Measurements from ENCODE around the gene PTGES2.

PTGES2 gene

DNA sequence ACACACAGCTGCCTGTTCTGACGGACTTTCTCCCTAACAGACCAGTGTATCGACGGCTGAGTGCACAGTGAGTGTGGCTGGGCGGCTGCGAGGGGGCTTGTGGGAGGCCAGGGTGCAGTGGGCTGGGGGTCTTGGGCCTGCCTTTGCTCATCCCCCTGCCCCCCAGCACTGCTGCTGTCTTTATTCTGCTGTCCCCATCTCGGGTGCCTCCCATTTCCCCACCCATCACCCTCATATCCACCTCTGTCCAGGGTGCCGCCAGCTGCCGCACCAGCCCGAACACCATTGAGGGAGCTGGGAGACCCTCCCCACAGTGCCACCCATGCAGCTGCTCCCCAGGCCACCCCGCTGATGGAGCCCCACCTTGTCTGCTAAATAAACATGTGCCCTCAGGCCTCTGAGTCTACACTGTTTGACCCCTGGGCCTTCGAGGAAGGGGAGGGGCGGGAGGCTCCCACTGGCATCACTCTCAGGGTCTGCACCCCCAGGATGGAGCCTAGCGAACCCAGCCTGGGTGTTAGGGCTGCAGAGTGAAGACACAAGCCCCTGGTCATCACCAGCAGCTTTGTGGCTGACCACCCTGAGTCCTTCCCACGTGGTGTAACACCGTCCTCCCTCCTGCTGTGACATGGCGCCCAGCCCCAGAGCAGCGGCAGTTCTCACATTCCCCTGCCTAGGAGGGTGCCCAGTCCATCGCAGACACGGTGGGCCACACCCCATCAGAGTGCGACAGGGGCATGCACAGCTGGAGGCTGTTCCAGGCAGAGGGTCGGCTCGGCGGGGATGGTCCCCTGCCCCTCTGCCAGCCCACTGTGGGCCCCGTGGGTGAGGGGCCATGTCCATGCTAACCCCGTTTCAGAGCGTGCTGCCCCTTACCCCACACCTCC lies 25.8 kb upstream of the PTGES2 start:
- no peak for DNase-seq

DNA sequence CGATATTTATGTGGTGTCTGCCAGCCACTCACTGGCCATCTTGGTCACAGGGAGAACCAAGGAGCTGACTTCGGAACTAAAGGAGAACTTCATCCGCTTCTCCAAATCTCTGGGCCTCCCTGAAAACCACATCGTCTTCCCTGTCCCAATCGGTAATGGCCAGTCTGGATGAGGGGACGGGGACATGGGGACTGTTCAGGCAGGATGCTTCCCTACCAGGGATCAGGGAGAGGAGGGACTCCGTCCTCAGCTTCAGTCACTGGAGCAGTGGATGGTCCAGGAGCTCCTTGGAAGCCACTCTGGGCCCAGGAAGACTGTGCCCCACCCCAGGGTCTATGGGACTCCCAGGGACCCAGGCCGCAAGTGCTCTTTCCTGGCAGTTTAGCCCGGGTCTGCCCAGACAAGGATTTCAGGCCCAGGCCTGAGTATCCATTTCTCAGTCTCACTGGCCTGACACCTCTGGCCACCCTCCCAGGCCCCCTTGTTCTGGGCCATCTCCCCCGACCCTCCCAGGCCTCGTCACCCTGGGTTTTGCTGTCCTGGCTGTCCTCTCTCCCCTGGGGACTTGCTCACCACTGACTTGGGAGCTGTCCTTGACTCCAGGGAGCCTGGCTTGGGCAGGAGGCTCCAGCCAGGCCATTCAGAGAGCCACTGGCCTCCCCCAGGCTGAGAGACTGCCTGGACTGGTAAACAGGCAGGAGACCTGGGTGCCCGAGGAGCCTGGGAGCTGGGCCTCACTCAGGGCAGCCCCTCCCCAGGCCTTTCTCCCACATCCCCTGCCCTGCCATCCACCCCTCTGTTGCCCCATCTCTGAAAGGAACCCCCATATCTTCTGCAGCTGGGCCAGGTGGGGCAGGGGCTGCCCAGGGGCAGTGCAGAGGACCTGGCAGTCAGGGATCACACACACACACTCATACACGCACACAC lies 24.9 kb upstream of the PTGES2 start:
- no peak for DNase-seq

DNA sequence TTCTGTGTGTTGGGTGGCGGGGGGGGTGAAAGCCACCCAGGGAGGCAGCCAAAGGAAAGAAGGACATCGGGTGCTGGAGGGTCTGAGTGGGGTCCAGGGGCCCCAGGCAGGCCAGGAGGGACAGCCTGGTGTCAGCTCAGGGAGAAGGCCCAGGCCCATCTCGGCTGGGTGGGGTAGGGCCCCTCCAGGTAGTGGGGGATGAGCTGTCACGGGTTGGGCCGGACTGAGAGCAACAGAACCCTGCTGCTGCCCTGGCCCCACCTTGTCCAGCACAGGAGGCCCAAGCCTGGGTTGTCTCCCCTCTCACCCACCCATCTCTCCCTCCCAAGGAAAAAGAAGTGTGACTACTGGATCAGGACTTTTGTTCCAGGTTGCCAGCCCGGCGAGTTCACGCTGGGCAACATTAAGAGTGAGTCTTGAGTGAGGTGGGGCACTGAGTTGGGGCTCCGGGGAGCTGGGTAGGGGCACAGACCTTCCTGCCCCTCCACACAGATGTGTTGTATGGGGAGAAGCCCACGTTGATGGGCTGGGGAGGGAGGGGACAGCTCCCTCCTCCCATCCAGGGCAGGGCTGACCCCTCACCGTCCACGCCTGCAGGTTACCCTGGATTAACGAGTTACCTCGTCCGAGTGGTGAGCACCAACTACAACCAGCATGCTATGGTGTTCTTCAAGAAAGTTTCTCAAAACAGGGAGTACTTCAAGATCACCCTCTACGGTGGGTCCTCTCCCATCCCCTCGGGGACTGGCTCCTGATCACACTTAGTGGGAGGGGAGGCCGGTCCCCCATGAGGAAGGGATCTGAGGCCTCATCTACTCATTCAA lies 24.0 kb upstream of the PTGES2 start:
- no peak for DNase-seq

DNA sequence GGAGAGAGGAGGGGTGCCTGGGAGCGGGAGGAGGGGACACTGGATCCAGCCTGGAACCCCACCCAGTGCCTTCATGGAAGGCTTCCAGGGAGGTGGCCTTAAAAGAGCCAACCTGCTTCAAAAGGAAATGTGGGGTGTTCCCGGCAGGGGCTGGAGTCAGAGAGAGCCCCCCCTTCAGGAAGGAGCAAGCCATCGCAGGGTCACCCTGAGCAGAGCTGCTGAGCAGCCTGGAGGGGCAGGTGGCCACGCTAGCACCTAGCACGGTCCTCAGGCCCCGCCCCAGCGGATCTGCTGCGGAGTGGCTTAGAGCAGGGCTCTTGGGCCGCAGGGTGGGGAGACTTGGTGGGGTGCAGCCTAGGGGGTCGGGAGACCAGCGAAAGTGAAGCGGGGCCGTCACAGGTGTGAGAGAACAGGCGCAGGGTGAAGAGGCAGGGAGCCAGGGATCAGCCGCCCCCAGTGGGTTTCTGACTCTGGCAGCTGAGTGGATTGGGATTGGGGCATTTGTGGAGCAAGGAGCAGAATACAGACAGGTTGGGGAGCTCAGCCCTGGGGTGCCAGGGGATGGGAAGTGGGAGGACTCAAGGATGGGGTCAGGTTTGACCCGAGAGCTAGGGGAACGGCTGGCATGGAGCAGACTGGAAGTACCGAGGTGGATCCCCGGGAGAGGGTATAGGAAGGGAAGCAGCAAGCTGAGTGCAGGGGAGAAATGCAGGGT lies 23.2 kb upstream of the PTGES2 start:
- no peak for DNase-seq

DNA sequence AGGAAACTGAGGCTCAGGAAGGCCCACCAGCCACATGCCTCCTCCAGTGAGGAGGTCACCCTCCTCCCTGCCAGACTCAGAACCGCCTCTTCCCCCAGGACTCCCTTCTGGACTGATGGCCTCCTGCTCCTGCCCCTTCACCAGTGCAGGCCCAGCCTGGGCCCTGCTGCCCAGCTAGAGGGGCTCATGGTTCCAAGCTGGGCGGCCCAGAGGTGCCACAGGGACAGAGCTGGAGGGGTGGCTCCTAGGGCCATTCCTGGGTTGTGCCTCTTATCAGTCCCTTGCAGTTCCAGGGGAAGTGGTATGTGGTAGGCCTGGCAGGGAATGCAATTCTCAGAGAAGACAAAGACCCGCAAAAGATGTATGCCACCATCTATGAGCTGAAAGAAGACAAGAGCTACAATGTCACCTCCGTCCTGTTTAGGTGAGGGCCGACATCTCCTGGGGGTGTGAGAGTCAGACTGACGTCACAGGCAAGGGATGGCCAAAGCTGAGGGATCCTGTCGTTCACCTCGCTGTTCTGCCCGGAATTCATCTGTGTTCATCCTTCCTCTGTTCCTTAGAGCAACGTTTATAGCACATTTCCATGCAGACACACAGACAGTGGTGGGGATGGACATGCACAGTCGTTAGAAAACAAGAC lies 22.5 kb upstream of the PTGES2 start:
- no peak for DNase-seq

DNA sequence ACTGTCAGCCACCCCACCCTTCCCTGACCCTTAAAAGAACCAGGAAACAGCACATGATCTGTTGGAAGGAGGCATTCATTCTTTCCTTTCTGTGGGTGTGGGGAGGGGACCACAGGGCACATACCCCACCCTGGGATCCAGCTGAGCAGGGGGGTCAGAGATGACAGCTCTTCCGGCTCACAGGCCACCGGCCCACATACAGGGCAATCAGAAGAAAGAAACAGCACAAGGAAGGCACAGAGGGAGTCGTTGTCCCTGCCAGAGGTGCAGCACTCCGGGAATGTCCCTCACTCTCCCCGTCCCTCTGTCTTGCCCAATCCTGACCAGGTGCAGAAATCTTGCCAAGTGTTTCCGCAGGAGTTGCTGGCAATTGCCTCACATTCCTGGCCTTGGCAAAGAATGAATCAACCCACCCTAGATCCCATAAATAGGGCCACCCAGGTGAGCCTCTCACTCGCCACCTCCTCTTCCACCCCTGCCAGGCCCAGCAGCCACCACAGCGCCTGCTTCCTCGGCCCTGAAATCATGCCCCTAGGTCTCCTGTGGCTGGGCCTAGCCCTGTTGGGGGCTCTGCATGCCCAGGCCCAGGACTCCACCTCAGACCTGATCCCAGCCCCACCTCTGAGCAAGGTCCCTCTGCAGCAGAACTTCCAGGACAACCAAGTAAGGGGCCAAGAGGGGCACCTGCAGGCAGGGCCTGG lies 21.6 kb upstream of the PTGES2 start, which contains the start of gene LCN2:
Gene LCN2, plus strand, starts transcription at position 453 of the 701 bp plus-strand sequence. Its CDS starts 73 bp downstream, at position 526.
- DNase-seq: no peak

DNA sequence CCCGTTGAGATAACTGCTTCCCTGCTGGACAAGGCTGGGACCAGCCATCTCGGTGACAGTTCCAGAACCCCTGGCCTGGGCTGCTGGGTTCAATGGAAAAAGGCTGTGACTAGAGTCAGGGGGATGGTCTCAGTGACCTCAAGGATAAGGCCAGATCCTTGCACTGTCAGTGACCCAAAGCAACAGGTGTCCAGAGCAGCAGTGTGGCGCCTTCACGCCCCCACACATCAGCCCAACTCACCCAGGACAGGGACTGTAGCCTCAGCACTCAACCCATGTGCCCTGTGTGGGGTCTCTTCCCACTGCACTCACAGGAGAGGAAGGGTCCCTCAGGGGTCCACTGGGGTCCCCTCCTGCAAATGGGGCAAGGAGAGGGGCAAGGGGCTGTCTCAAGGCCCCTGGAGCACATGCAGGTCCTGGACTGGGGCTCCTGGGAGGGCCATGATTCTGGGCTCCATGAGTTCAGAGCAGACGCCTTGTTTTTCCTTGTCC lies 21.0 kb upstream of the PTGES2 start:
- DNase-seq: no peak

DNA sequence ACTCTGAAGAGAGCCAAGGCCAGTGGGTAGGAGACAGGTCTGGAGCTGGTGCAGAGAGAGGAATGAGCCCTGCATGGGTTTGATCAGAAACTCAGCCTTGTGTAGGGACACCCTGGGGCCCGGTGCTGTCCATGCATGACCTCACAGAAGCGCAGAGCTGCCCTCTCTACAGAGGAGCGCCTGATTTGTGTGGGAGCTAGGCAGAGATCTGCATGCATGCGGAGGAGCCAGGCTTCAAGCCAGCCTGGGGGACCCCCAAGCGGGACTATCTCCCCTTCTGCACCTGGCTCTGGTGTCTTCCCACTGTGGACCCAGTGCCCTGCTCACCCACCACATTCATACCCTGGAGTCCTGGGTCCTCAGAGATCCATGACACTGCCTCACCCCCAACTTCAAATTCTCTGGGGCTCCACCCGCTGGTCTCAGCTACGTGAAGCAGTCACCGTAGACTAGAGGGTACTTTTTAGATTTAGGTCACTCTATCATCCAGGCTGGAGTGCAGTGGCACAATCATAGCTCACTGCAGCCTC lies 19.1 kb upstream of the PTGES2 start:
- DNase-seq: no peak

DNA sequence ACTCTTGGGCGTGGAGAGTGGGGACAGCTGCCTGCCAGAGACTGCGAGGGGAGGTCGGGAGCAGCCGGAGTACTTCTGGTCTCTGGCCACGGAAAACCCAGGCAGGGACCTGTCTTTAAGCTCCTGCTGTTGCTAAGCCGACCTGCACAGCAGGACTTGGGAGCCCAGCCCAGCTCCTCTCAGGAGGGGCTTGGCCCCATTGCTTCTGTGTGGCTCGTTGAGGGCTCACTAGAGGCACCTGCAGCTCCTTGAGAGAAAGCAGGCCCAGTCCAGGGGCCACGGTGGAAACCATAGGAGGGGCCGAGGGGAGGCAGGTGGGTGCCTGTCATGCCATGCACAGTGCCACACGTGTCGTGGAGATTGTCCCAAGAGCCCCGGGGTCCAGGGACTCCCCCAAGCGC lies 18.4 kb upstream of the PTGES2 start:
- DNase-seq: no peak

DNA sequence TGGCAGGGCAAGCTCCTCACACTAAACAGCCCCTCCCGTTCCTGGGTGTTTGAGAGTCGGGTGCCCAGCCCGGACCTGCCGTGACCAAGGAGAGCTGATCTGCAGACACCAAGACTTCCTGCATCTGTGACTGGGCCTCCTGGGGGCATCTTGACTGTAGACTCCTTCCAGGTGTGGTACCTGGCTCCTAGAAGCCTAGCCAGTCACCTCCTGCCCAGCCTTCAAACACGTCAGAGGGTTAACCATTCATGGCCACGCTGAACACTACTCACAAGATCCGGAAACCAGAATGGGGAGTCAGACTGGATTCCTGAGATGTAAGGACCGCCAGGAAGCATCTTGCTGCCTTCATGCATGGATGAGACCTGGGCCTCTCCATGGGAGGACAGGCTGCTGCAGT lies 18.0 kb upstream of the PTGES2 start:
- no peak for DNase-seq

DNA sequence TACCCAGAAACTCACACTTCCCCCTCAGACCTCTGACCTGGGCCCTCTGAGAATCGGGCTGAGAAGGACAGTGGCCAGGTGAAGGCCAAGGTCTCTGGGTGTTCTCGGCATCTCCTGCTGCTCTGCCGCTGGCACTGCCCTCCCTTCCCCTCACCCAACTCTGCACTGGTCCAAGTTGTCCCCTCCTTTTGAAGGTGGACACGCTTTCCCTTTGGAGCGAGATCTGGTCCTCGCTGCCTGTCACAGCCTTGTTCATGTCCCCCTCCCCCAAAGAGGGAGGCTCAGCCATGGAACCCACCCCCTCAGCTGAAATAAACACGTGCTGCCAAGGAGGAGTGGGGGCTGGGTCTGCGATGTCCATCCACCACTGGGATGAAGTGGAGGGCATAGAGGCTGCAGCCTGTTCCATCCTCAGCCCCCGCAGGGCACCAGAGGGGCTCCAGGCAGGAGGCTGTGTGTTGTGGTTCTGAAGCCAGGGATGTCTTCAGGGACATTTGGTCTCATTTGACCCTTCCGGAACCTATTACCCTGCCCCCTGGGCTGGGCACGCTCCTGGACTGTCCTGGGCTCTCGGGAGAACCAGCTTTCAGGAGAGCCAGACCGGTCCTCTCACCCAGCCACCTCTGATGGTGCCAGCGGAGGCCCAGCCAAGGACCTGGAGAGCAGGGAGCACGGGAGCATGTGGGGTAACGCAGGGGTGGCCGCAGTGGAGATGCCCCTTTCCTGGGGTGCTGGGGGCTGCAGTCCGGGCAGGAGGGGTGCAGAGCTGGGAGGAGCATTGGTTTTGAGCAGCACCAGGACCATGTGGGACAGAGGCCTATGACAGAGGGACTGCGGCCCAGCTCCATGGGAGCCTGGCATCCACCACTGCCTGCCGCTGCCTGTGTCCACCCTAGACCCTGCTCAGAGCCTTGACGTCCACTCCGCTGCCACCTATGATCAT lies 17.0 kb upstream of the PTGES2 start:
- no peak for DNase-seq

DNA sequence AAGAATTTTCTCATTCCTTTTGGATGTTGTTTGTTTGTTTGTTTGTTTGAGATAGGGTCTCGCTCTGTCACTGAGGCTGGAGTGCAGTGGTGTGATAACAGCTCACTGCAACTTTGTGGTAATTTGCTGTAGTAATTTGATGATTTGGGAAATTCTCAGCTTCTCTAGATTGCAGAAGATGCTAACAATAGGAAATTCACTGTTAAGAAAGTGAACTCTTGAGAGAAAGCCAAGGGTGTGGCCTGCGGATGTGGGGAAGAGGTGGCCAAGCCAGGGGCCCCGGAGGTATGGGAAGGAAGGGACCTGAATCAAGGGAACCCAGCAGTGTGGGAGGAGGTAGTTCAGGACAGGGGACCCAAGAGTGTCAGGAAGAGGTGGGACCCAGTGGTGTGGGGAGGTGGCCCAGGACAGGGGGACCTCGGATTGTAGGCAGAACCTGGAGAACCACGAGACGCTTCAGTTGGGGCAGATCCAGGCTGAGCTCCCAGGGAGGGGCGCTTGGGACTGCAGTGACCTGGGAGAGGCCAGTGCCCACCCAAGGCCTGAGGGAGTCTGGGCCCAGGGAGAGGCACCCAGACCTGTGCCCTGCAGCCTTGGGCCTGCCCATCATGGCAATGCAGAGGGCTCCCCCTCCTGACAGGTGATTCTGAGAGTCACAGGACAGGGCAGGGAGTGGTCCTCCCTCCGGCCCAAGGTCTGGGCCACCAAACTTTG lies 16.2 kb upstream of the PTGES2 start:
- no peak for DNase-seq

DNA sequence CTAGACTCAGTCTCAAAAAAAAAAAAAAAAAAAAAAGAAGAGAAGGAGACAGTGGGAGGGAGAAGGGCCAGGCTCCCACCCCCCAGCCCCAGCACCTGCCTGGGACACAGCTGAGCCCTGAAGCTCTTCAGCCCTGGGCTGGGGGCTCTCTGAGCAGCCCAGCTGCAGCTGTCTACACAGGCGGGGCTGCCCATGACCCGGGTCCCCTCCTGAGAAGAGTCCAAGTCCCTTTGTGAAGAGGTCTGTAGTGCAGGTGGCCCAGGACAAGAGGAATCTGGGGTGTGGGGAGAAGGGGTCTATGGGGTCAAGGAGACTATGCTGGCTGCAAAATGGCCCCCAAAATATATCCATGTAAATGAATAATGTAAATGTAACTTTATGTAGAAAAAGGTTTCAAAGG lies 15.1 kb upstream of the PTGES2 start:
- DNase-seq: no peak

DNA sequence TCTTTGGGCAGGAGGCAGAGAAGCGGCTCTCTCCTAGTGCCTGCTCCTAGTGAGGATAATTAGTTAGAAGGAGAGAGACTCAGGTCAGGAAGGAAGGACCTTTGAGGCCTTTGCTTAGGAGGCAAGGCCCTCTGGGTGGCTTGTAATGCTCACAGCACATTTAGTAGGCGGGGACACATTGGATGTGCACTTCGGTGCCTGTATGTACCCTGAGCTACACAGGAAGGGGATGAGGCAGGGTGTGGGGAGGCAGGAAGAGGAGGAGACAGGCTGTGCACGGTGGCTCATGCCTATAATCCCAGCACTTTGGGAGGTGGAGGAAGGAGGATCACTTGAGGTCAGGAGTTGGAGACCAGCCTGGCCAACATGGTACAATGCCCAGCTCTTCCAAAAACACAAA lies 14.5 kb upstream of the PTGES2 start:
- DNase-seq: no peak

DNA sequence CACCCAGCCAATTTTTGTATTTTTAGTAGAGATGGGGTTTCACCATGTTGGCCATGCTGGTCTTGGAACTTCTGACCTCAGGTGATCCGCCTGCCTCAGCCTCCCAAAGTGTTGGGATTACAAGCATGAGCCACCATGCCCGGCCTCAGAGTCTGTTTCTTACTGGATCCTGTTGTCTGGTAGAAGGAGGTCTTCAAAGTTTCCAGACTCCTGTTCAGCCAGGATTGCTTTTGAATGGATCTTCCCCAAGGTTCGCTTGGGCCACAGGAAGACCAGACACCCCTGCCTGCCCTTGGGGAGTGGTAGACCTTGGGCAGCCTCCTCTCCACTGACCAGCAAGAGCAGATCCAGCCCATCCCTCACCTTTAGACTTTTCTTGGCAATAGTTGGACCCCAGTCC lies 14.1 kb upstream of the PTGES2 start:
- DNase-seq: no peak

DNA sequence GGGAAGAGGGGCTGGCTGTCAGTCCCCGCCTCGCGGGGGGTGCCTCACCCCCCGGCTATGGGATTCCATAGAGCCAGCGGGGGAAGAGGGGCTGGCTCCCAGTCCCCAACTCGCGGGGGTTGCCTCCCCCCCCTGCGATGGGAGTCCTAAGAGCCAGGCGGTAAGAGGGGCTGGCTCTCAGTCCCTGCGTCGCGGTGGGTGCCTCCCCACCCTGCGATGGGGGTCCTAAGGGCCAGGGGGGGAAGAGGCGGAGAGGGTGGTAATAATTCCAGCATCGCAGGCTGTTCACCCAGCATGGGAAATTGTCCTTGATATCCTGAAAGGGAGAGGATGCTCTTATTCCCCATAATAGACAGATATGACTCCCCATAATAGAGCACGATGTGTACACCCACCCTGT lies 12.1 kb upstream of the PTGES2 start:
- no peak for DNase-seq

DNA sequence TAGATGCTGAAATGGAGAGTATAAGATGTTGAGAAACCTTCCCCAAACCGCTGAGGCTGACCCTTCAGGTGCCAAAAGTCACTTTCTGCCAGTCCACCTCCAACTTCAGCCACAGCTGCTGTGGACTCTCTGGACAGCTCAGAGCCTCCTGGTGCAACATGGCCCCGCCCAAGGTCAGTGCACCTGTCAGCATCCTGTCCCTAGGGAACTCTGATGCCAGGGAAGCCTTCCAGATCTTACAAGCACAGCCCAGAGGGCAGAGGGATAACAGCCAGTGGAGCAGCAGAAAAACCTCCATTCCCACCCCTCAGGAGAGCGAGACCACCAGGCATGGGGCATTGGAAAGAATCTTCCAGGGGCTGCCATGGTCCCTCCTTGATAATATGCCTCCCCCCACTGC lies 10.5 kb upstream of the PTGES2 start:
- no peak for DNase-seq
